OCI-LY7 (cell line): Measurements from ENCODE around the gene UBAP1L. TPM values are rescaled to one million over a fixed set of nuclear protein-coding genes. Genes with fewer than 3 reads are reported as not detected.

Source experiments
- BruUV-seq: library from RNA; stranded (reverse); fragments of 400-500 nt; replicated peaks from 2 replicates; lab custom pipeline; 2021; lab: Mats Ljungman, UMichigan
- CTCF ChIA-PET: fragments of 300-600 bp; sonication (Branson Sonifier 250); formaldehyde crosslinking; loops from one replicate; lab custom pipeline; 2022; ENCODE audit warnings: antibody characterized with exemption; ENCODE audit not compliant: unreplicated experiment; lab: Charles Lee
- POLR2A ChIA-PET: fragments of 300-600 bp; sonication (Branson Sonifier 250); formaldehyde crosslinking; loops from one replicate; lab custom pipeline; 2022; ENCODE audit warnings: antibody characterized with exemption; lab: Charles Lee
- DNase-seq: peaks from one replicate; pipeline ENCODE4 v3.0.0-alpha.2; 2015; ENCODE audit warnings: low spot score
- H2AFZ ChIP-seq: fragments of 200-600 bp; sonication (generic), shearing (Covaris generic); 2 replicates; pipeline ENCODE4 v1.6.1; 2014; ENCODE audit warnings: mild to moderate bottlenecking, antibody characterized with exemption, low read length, moderate library complexity
- H3K27ac ChIP-seq: fragments of 200-600 bp; sonication (generic); 2 replicates; pipeline ENCODE4 v1.5.1; 2014; ENCODE audit warnings: mixed run types, low read depth, mild to moderate bottlenecking, moderate library complexity, low read length, inconsistent platforms; ENCODE audit not compliant: poor library complexity, severe bottlenecking
- H3K36me3 ChIP-seq: fragments of 200-600 bp; sonication (generic); 2 replicates; pipeline ENCODE4 v1.6.1; 2014; ENCODE audit warnings: mild to moderate bottlenecking, antibody characterized with exemption, low read length, moderate library complexity, mixed read lengths; ENCODE audit not compliant: insufficient read depth
- H3K4me1 ChIP-seq: fragments of 200-600 bp; sonication (generic); 2 replicates; pipeline ENCODE4 v1.5.1; 2014; ENCODE audit warnings: mild to moderate bottlenecking, low read length; ENCODE audit not compliant: insufficient read depth, poor library complexity, severe bottlenecking
- H3K4me2 ChIP-seq: fragments of 200-600 bp; sonication (generic); 2 replicates; pipeline ENCODE4 v1.6.1; 2014; ENCODE audit warnings: mild to moderate bottlenecking, low read length
- H3K4me3 ChIP-seq: fragments of 200-600 bp; sonication (generic); 2 replicates; pipeline ENCODE4 v1.5.1; 2014; ENCODE audit warnings: mild to moderate bottlenecking, low read depth, low read length; ENCODE audit not compliant: poor library complexity, severe bottlenecking
- H3K79me2 ChIP-seq: fragments of 200-600 bp; sonication (generic); 2 replicates; pipeline ENCODE4 v1.6.1; 2016; ENCODE audit warnings: low read depth, mild to moderate bottlenecking, low read length, moderate library complexity, mixed read lengths; ENCODE audit not compliant: insufficient read depth
- H3K9me2 ChIP-seq: fragments of 200-600 bp; sonication (generic); 2 replicates; pipeline ENCODE4 v1.6.1; 2016; ENCODE audit warnings: mild to moderate bottlenecking, low read length, mixed read lengths; ENCODE audit not compliant: insufficient read depth
- H3K9me3 ChIP-seq: fragments of 200-600 bp; sonication (generic); 2 replicates; pipeline ENCODE4 v1.6.1; 2014; ENCODE audit warnings: mild to moderate bottlenecking, mixed run types, low read length, mixed read lengths
- H4K20me1 ChIP-seq: fragments of 200-600 bp; sonication (generic); 2 replicates; pipeline ENCODE4 v1.6.1; 2014; ENCODE audit warnings: mild to moderate bottlenecking, antibody characterized with exemption, low read length, moderate library complexity, mixed read lengths; ENCODE audit not compliant: insufficient read depth
- EZH2phosphoT487 ChIP-seq: fragments of 200-600 bp; sonication (generic); IDR thresholded peaks from 2 replicates; pipeline ENCODE4 v1.6.1; 2018; ENCODE audit warnings: low read depth, borderline replicate concordance, mild to moderate bottlenecking, mixed run types, antibody characterized with exemption, low read length, moderate library complexity, mixed read lengths
- intact Hi-C: fragments of 100-400 bp; cut with micrococcal nuclease; formaldehyde crosslinking; loops from one replicate; pipeline ENCODE4 v1.10.0; 2022; ENCODE audit not compliant: unreplicated experiment
- total RNA-seq, 2 experiments: library from RNA; depleted of rRNA in 1 of 2; stranded (reverse); fragments of >200 nt in 1 of 2; shearing (Covaris generic) in 1 of 2; gene quantifications; 2 replicates each; pipeline ENCODE4 v1.2.3, GENCODE V29; 2014 to 2022
- TF ChIP-seq, protein P1 (sequence below): fragments of 200-600 bp; sonication (generic); conservative IDR thresholded peaks from 2 replicates; pipeline ENCODE4 v1.5.1; 2014; ENCODE audit warnings: mild to moderate bottlenecking, antibody characterized with exemption, low read length, moderate library complexity, mixed read lengths

The UBAP1L gene
- total RNA-seq, 2 experiments from 2014 or later, result 7.4 to 8.3 TPM

DNA sequence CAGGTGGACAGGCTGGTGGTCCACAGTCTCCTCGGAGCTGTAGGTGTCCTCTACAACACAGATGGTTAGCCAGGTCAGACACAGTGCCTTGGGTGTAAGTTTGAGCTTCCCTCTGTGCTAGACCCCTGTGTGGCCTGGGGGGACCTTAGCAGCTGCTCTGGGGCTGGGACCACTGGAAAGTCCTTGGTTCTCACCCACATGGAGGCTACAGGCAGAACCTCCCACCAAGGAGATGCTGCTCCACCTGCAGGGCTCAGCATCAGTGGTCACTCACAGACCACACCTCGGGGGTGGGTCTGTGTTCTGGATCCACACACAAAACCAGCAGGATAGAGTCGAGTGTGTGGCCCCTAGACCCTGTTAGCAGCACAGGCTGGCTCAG, 55.6 kb downstream of the UBAP1L start:
- TF ChIP-seq, protein P1, sequence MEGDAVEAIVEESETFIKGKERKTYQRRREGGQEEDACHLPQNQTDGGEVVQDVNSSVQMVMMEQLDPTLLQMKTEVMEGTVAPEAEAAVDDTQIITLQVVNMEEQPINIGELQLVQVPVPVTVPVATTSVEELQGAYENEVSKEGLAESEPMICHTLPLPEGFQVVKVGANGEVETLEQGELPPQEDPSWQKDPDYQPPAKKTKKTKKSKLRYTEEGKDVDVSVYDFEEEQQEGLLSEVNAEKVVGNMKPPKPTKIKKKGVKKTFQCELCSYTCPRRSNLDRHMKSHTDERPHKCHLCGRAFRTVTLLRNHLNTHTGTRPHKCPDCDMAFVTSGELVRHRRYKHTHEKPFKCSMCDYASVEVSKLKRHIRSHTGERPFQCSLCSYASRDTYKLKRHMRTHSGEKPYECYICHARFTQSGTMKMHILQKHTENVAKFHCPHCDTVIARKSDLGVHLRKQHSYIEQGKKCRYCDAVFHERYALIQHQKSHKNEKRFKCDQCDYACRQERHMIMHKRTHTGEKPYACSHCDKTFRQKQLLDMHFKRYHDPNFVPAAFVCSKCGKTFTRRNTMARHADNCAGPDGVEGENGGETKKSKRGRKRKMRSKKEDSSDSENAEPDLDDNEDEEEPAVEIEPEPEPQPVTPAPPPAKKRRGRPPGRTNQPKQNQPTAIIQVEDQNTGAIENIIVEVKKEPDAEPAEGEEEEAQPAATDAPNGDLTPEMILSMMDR, result no peak
- no peak for TF ChIP-seq EZH2phosphoT487
- Histone ChIP-seq H3K4me1 (no peaks in the 10 kb centered on the region), H3K27ac (no peak overlapping the region), H2AFZ (no peak overlapping the region), H3K36me3 (no peaks in the 10 kb centered on the region), H3K79me2 (no peaks in the 10 kb centered on the region), H3K9me3 (no peaks in the 10 kb centered on the region), H3K4me2 (no peak overlapping the region), H3K4me3 (no peak overlapping the region), H3K9me2 (no peaks in the 10 kb centered on the region), H4K20me1 (no peaks in the 10 kb centered on the region)
- no peak for DNase-seq
- no TSS peak for BruUV-seq
- ChIA-PET CTCF (no interaction called here), POLR2A (interaction anchor here (0.6 to 0.8 kb wide), 2 partner anchors 20 to 871 kb away, joined by 3 read pairs; no protein-coding TSS in a partner anchor)
- intact Hi-C loops, result no loop called here

DNA sequence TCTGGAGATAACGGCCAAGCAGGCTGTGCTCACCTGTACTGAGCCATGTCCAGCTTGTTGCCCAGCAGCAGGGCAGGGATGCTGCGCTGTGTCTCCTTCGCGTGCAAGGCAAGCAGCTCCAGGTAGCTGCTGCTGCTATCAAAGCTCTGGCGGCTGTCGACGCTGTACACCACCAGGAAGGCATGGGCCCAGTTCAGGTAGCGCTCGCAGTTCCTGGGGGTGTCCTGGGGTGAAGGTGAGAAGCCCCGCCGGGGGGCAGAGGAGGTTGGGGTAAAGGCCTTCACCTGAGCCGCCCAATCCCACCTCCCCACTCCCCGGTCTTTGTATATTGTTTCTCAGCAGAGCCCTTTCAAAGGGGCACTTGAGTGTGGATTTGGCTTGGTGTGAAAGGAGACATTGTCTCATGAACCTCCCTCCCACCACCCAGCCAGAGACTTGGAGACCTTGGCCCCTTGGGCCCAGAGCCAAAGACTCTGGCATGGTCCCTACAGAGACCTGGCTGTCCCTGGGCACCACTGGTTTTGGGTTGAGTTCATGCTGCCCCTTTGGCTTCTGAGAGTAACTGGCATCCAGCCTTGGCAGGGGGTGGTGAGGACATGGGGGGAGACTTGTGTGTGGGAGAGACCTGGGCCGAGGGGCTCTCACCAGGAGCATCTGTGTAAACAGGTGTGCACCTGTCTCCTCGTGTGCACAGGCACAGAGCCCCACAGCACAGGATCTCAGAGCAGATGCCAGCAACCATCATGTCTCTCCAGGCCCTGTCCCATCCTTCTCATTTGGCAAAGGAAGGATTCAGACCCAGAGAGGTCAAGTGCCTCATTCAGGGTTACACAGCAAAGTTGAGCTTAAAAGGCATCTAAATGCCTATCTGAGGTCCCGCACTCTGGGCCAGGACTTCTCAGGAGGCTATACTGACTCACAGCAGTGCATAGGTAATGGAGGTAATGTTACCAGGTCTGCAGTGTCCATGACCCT, 56.3 kb downstream of the UBAP1L start:
- no peaks in the 10 kb centered on the region for H3K9me3 ChIP-seq
- no peaks in the 10 kb centered on the region for H3K36me3 ChIP-seq
- no peak overlapping the region for H3K4me2 ChIP-seq
- no peak for DNase-seq
- CTCF ChIA-PET, result no interaction called here
- H3K9me2 ChIP-seq, result no peaks in the 10 kb centered on the region
- no peak overlapping the region for H3K4me3 ChIP-seq
- no peaks in the 10 kb centered on the region for H3K79me2 ChIP-seq
- H4K20me1 ChIP-seq, result no peaks in the 10 kb centered on the region
- H3K27ac ChIP-seq, result no peak overlapping the region
- BruUV-seq, result no TSS peak
- POLR2A ChIA-PET, result interaction anchor here (0.8 kb wide), 1 partner anchor 20 kb away, joined by 3 read pairs; no protein-coding TSS in a partner anchor
- H2AFZ ChIP-seq, result no peak overlapping the region
- TF ChIP-seq, protein P1, result no peak
- no peaks in the 10 kb centered on the region for H3K4me1 ChIP-seq
- intact Hi-C loops, result no loop called here

DNA sequence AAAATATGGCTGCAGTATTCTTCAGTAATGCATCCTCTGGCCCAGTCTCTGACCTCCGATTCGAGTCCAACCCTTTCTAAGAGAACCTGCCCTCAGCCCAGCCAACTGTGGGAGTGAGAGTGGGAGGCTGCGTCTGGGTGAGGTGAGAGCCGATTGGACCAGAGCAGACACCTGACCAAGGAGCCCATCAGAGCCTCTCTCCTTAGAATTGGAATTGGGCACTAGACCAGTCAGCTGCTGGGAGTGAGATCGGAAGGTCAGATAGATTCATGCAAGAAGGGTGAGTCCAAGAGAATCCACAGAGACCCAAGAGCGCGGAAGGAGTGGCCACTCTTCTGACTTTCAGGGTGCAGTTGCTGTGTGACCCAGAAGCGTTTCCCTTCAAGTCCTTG, 57.5 kb downstream of the UBAP1L start:
- CTCF ChIA-PET, result no interaction called here
- TF ChIP-seq, protein P1, result no peak
- no peak for TF ChIP-seq EZH2phosphoT487
- Histone ChIP-seq H3K9me3 (no peaks in the 10 kb centered on the region), H3K4me2 (no peak overlapping the region), H3K4me3 (no peak overlapping the region), H3K36me3 (no peaks in the 10 kb centered on the region), H4K20me1 (no peaks in the 10 kb centered on the region), H2AFZ (no peak overlapping the region), H3K79me2 (no peaks in the 10 kb centered on the region), H3K27ac (no peak overlapping the region), H3K4me1 (peaks cover 4% of the 10 kb centered on the region), H3K9me2 (no peaks in the 10 kb centered on the region)
- intact Hi-C loops, result no loop called here
- DNase-seq, result no peak
- no TSS peak for BruUV-seq
- POLR2A ChIA-PET, result no interaction called here
